Sigmoid colon (tissue), 4 donors: ENCODE results near the gene ABCB10.

Source experiments
- EP300 ChIP-seq, 4 donors: sonication (generic); formaldehyde crosslinking; IDR thresholded peaks; one replicate each; pipeline ENCODE4 v1.6.1; 2017; ENCODE audit warnings: antibody characterized with exemption in 4 of 4
- POLR2A ChIP-seq, 2 donors: fragments of 450-650 bp; IDR thresholded peaks; one replicate each; pipeline ENCODE4 v1.6.1; 2016; ENCODE audit warnings: antibody characterized with exemption in 2 of 2, mild to moderate bottlenecking in 2 of 2, moderate library complexity in 2 of 2
- POLR2AphosphoS5 ChIP-seq, 4 donors: sonication (generic); formaldehyde crosslinking; IDR thresholded peaks; one replicate each; pipeline ENCODE4 v1.6.1; 2017; ENCODE audit warnings: antibody characterized with exemption in 4 of 4
- TF ChIP-seq, protein P1 (sequence below), 4 experiments: fragments of 450-650 bp in 3 of 4; fragments of 200-600 bp in 1 of 4; IDR thresholded peaks; one replicate each; pipeline ENCODE4 v1.5.1; 2016 to 2019; ENCODE audit warnings: antibody characterized with exemption in 4 of 4, mild to moderate bottlenecking in 3 of 4, moderate library complexity in 2 of 4

DNA sequence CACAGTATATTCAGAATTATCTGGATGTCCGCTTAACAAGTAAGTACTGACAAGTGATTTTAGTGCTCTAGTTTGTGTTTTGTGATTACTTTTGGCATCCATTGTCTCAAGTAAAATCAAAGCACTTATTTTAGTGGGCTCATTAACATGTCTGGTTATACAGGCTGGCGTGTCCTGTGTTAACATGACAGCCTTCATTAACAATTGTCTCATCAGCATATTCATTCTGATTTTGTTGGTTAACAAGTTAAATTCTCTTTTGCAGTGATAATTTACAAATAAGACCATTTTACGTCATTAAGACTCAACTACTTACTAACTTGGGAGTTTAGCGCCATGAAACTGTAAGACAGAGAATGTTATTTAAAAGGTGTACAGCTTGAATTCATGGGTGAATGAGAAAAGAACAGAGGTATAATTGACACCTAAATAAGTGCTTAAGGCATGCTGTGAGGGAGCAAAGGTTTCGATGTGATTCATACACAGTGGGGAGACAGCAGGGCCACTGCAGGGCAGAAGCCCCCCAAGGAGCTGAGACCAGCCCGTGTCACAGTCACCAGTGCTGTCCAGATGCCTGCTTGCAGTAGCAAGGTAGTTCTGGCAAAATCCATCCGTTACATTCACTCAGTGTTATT is 45.0 kb upstream of the ABCB10 start:
- TF ChIP-seq, protein P1, sequence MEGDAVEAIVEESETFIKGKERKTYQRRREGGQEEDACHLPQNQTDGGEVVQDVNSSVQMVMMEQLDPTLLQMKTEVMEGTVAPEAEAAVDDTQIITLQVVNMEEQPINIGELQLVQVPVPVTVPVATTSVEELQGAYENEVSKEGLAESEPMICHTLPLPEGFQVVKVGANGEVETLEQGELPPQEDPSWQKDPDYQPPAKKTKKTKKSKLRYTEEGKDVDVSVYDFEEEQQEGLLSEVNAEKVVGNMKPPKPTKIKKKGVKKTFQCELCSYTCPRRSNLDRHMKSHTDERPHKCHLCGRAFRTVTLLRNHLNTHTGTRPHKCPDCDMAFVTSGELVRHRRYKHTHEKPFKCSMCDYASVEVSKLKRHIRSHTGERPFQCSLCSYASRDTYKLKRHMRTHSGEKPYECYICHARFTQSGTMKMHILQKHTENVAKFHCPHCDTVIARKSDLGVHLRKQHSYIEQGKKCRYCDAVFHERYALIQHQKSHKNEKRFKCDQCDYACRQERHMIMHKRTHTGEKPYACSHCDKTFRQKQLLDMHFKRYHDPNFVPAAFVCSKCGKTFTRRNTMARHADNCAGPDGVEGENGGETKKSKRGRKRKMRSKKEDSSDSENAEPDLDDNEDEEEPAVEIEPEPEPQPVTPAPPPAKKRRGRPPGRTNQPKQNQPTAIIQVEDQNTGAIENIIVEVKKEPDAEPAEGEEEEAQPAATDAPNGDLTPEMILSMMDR (IDR thresholded peaks at IDR 0.05): no peak
- TF ChIP-seq EP300 (IDR thresholded peaks at IDR 0.05): no peak
- no peak for TF ChIP-seq POLR2AphosphoS5 (IDR thresholded peaks at IDR 0.05)
- TF ChIP-seq POLR2A (IDR thresholded peaks at IDR 0.05): no peak
